GM13976 (cell line): ENCODE measurements around the gene CXorf49.
"Not testable (repeated sequence)": the region's sequence is repeated elsewhere in the genome, so short reads cannot be mapped to it uniquely, and the experiment has no call there.

Source experiments
- DNase-seq: peaks from one replicate; pipeline ENCODE4 v3.0.0; 2012; ENCODE audit warnings: low spot score
- in situ Hi-C: fragments of 300-500 bp; cut with MboI; formaldehyde crosslinking; loops from one replicate; pipeline ENCODE4 v1.12.0; 2022; ENCODE audit warnings: low sequenced_read_pairs, mixed read lengths, inconsistent platforms; ENCODE audit not compliant: unreplicated experiment
- TF ChIP-seq, protein P1 (sequence below): IDR thresholded peaks from 2 replicates; pipeline ENCODE4 v1.5.1; 2012; ENCODE audit warnings: borderline replicate concordance, mild to moderate bottlenecking; ENCODE audit not compliant: insufficient read depth; ENCODE audit errors: extremely low read depth, missing control alignments, control extremely low read depth

CXorf49 gene

DNA sequence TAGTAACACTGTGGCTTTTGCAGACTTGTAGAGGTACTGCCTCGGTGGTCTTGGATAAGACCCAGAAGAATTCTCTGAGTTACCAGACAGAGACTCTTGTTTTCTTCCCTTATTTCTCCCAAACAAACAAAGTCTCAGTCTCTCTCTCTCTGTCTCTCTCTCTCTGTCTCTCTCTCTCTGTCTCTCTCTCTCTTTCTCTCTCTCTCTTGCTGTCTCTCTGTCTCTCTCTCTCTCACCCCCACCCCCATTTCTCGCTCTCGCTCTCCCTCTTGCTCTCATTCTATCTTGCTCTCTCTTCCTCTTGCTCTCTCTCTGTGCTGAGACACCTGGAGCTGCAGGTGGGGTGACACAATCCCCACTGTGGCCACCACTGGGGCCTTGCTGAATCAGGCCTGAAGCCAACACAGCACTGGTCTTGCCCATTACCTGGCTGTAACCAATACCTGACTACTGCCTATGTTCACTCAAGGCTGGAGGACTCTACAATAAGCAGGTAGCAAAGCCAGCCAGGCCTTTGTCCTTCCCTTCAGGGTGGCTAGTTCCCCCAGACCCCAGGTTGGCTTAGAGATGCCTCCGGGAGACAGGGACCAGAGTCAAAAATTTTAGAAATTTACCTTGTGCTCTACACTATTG, 38.4 kb downstream of the CXorf49 start:
- in situ Hi-C loops, result no loop called here
- TF ChIP-seq, protein P1, sequence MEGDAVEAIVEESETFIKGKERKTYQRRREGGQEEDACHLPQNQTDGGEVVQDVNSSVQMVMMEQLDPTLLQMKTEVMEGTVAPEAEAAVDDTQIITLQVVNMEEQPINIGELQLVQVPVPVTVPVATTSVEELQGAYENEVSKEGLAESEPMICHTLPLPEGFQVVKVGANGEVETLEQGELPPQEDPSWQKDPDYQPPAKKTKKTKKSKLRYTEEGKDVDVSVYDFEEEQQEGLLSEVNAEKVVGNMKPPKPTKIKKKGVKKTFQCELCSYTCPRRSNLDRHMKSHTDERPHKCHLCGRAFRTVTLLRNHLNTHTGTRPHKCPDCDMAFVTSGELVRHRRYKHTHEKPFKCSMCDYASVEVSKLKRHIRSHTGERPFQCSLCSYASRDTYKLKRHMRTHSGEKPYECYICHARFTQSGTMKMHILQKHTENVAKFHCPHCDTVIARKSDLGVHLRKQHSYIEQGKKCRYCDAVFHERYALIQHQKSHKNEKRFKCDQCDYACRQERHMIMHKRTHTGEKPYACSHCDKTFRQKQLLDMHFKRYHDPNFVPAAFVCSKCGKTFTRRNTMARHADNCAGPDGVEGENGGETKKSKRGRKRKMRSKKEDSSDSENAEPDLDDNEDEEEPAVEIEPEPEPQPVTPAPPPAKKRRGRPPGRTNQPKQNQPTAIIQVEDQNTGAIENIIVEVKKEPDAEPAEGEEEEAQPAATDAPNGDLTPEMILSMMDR, result no peak
- DNase-seq, result no peak

DNA sequence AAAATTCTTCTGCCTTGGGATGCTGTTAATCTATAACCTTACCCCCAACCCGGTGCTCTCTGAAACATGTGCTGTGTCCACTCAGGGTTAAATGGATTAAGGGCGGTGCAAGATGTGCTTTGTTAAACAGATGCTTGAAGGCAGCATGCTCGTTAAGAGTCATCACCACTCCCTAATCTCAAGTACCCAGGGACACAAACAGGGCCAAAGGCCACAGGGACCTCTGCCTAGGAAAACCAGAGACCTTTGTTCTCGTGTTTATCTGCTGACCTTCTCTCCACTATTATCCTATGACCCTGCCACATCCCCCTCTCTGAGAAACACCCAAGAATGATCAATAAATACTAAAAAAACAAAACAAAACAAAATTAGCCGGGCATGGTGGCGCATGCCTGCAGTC, 40.9 kb downstream of the CXorf49 start:
- in situ Hi-C loops, DNase-seq: not testable (repeated sequence)

DNA sequence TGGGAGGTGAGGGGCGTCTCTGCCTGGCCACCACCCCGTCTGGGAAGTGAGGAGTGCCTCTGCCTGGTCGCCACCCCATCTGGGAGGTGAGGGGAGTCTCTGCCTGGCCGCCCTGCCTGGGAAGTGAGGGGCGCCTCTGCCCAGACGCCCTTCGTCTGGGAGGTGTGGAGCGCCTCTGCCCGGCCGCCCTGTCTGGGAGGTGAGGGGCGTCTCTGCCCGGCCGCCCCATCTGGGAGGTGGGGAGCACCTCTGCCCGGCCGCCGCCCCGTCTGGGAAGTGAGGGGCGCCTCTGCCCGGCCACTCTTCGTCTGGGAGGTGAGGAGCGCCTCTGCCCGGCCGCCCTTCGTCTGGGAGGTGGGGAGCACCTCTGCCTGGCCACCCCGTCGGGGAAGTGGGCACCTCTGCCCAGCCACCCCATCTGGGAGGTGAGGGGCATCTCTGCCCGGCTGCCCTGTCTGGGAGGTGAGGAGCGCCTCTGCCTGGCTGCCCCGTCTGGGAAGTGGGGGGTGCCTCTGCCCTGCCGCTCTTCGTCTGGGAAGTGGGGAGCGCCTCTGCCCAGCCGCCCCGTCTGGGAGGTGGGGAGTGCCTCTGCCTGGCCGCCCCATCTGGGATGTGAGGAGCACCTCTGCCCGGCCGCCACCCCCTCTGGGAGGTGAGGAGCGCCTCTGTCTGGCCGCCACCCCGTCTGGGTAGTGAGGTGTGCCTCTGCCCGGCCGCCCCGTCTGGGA, 41.9 kb downstream of the CXorf49 start:
- in situ Hi-C loops, DNase-seq: not testable (repeated sequence)

DNA sequence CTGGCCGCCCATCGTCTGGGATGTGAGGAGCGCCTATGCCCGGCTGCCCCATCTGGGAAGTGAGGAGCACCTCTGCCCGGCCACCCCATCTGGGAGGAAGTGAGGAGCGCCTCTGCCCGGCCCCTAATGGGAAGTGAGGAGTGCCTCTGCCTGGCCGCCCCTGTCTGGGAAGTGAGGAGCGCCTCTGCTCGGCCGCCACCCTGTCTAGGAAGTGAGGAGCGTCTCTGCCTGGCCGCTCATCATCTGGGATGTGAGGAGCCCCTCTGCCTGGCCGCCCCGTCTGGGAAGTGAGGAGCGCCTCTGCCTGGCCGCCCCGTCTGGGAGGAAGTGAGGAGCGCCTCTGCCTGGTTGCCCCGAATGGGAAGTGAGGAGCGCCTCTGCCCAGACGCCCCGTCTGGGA, 42.4 kb downstream of the CXorf49 start:
- in situ Hi-C loops, DNase-seq: not testable (repeated sequence)

DNA sequence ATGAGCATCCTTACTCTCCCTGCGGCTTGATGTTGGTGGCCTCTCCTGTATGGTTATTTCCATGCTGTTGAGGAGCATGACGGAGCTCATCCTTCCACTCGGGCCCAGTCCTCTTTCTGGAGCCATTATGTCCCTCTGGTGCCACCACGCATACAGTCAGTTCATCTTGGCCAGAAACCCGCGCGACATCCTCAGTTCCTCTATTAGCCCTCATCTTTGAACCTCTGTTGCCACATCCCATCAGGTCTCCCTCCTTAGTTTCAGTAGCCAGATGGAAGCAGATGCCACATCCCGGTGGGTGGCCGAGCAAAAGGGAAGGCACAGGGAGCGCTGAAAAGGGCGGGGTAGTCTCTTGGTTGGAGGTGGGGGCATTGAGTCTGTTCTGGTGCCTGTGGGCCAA, 46.1 kb downstream of the CXorf49 start:
- in situ Hi-C loops, result loop anchor here (25.0 kb wide), 1 partner anchor 190 kb away; no protein-coding TSS in a partner anchor
- no peak for DNase-seq
- TF ChIP-seq, protein P1, result no peak

DNA sequence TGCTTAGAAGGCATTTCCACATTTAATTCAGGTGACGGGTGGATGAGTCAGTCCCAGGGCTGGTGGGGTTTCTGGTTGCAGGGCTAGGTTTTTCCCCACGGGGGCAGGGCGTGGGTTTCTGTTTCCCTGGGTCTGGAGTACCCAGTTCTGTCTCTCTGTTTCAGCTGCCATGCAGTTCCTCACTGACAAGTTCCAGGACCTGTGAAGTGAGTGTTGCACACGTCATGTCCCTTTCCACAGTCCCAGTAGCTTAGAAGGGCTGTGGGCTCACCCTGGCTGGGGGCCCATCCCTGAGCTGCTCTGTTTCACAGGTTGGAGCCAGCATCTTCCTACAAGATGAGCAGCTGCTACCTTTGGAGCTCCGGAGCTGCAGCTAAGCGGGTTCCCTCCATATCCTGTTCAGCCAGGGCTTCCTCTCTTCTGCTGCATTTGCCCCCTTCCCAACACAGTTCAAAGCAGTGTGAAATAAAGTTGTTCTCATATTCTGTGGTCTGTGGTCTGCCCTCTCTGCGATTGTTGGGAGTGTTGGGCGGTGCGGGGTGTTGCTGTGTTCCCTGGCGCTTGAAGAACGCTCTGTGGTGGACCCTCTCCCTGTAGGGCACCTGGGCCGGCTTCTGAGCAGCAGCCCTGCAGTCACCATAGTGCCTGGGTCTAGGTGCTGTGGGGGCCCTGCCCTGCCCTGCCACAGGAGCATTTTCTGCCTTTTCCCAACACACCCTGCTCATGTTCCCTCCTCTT, 46.9 kb downstream of the CXorf49 start:
- TF ChIP-seq, protein P1, result no peak
- in situ Hi-C loops, result loop anchor here (25.0 kb wide), 1 partner anchor 191 kb away; no protein-coding TSS in a partner anchor
- DNase-seq, result peak; percentile 24

DNA sequence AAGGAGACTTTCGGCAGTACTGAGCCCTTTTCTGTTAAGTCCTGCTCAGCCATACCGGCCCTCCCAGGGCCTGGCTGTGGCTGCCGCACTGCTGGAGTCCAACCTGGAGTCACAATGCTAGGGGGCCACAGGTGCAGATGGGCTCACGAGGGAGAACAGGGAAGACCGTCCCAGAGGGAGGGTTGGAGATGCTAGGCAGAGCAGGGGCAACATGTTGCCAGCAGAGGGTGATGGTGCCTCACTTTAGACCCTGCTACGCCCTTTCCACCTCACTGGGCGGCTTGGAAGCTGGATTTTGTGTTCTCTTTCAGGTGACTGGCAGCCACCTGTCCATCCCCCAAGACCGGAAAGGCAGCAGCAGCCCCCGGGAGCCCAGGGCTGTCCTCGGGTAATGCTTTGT, 48.1 kb downstream of the CXorf49 start:
- in situ Hi-C loops, result loop anchor here (25.0 kb wide), 1 partner anchor 192 kb away; no protein-coding TSS in a partner anchor
- peak; percentile 40 for DNase-seq
- TF ChIP-seq, protein P1, result peak; percentile 52

DNA sequence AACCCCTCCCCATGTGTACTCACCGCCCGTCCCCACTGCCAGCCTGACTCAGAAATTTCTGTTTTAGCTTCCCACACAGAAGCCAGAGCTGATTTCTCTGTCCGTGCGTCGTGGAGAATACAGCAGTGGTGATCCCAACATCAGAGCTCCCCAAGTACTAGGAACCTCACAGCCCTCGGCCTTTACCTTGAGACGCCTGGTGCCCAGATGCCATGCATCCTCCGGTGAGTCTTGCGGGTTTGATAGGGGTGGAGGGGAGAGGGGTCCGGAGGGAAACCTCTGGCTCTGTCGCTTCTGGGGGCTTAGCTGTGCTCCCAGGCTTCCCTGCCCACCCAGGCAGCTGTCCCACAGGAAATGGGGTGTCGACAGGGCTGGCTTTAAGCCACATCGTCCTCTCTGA, 48.6 kb downstream of the CXorf49 start:
- DNase-seq, result no peak
- in situ Hi-C loops, result loop anchor here (25.0 kb wide), 1 partner anchor 193 kb away; no protein-coding TSS in a partner anchor
- TF ChIP-seq, protein P1, result no peak
